ENCODE measurements around the gene RFX1.

DNA sequence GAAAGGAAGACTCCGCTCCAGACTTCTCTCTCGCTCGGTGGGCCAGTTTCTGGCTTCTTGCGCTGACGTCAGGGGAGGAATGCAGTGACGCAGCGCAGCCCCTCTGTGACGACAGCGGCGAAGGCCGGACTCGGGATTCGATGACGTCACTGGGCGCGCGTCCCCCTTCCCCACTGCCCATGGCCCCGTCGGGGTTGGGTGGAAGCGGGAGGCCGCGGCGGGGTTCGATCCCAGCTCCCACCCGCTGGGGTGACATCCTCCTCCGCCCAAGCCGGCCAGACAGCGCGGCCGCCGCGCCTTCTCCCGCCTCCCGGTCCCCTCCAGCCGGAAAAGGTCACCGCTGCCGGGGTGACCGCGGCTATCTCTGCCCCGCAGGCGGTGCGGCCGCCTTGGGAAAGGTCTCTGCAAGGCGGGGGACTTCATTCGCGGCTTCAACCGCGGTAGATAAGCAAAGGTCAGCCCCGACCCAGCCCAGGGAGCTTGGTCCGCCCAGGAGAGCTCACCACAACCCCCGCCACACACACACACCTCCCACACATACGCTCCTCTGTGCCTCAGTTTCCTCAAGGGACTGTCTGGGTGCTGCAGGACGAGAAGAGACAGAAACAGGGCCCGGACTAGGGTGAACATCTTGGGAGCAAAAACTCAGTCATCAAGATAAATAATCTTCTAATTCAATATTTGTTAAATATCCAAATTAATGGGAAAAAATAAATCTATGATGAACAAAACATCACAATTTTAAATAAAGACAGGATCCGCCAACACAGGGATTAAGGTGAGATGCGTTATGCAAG is 844 bp upstream of the RFX1 start:
- TF ChIP-seq CTCF (optimal IDR thresholded peaks at IDR 0.05 in 1 of 3, IDR thresholded peaks at IDR 0.05 in 1 of 3, conservative IDR thresholded peaks at IDR 0.05 in 1 of 3; ENCODE audit: extremely low read depth in 1 of 3, insufficient read depth in 2 of 3, low read length in 3 of 3) (no peak), EZH2 (IDR thresholded peaks at IDR 0.05; ENCODE audit: low read length) (no peak)
